Panc1 (cell line): ENCODE results near the gene KLF16. TPM values are rescaled to one million over a fixed set of nuclear protein-coding genes. Genes with fewer than 3 reads are reported as not detected.

Source experiments
- ATAC-seq: fragments of 200-7000 bp; cut with Tn5 transposase; 2 replicates; pipeline ENCODE4 v1.9.1; 2020; ENCODE audit warnings: mild to moderate bottlenecking, moderate library complexity
- BruUV-seq: library from RNA; stranded (reverse); fragments of 400-500 nt; replicated peaks from 2 replicates; lab custom pipeline; 2021; lab: Mats Ljungman, UMichigan
- CTCF ChIA-PET: fragments of 300-600 bp; sonication (Branson Sonifier 250); formaldehyde crosslinking; loops from one replicate; lab custom pipeline; 2022; ENCODE audit warnings: antibody characterized with exemption; lab: Charles Lee
- POLR2A ChIA-PET: fragments of 300-600 bp; sonication (Branson Sonifier 250); formaldehyde crosslinking; loops from one replicate; lab custom pipeline; 2022; ENCODE audit warnings: antibody characterized with exemption; lab: Charles Lee
- DNase-seq: peaks from one replicate; pipeline ENCODE4 v3.0.0-alpha.2; 2010; ENCODE audit warnings: low read depth, low spot score
- H3K27ac ChIP-seq: 2 replicates; pipeline ENCODE4 v1.5.1; 2011; ENCODE audit warnings: mild to moderate bottlenecking, low read length, inconsistent platforms
- H3K27me3 ChIP-seq: fragments of 200-500 bp; sonication (Bioruptor generic); 2 replicates; pipeline ENCODE4 v1.6.0; 2014; ENCODE audit warnings: low read length, inconsistent platforms; ENCODE audit not compliant: control insufficient read depth, insufficient read depth
- H3K36me3 ChIP-seq: fragments of 200-500 bp; sonication (Bioruptor generic); 2 replicates; pipeline ENCODE4 v1.5.1; 2014; ENCODE audit warnings: inconsistent platforms, mild to moderate bottlenecking, low read length, moderate library complexity; ENCODE audit not compliant: control insufficient read depth, insufficient read depth
- H3K4me1 ChIP-seq: 2 replicates; pipeline ENCODE4 v1.5.1; 2011; ENCODE audit warnings: inconsistent platforms, mild to moderate bottlenecking, low read length, moderate library complexity; ENCODE audit not compliant: control insufficient read depth, insufficient read depth
- H3K4me3 ChIP-seq, 2 experiments: 2 replicates each; pipeline ENCODE4 v1.5.1; 2011 to 2012; ENCODE audit warnings: low read depth in 2 of 2, low read length in 2 of 2, mild to moderate bottlenecking in 2 of 2, inconsistent platforms in 1 of 2, moderate library complexity in 1 of 2
- H3K9me3 ChIP-seq: fragments of 200-500 bp; sonication (Bioruptor generic); 2 replicates; pipeline ENCODE4 v1.5.1; 2014; ENCODE audit warnings: low read depth, mild to moderate bottlenecking, inconsistent platforms, low read length, moderate library complexity; ENCODE audit not compliant: control insufficient read depth, insufficient read depth
- POLR2AphosphoS5 ChIP-seq: IDR thresholded peaks from 2 replicates; pipeline ENCODE4 v1.6.1; 2012; ENCODE audit warnings: mild to moderate bottlenecking, low read depth, low read length, moderate library complexity
- SIN3A ChIP-seq: IDR thresholded peaks from 2 replicates; pipeline ENCODE4 v1.6.1; 2012; ENCODE audit warnings: low read depth, mild to moderate bottlenecking, low read length, moderate library complexity, borderline replicate concordance; ENCODE audit not compliant: insufficient read depth
- TCF7L2 ChIP-seq: IDR thresholded peaks from 2 replicates; pipeline ENCODE4 v1.6.1; 2011; ENCODE audit warnings: mild to moderate bottlenecking, low read depth, low read length, inconsistent platforms
- in situ Hi-C: cut with HindIII; loops from 2 replicates; pipeline ENCODE4 v1.10.0; 2016; ENCODE audit warnings: low sequenced_read_pairs, low pct_unique_long_range_greater_than_20kb
- intact Hi-C: fragments of 100-400 bp; cut with micrococcal nuclease; formaldehyde crosslinking; loops from one replicate; pipeline ENCODE4 v1.10.0; 2022; ENCODE audit not compliant: unreplicated experiment
- total RNA-seq: library from RNA; stranded (reverse); gene quantifications from one replicate; pipeline ENCODE4 v1.2.1, GENCODE V29; 2021; ENCODE audit not compliant: unreplicated experiment
- TF ChIP-seq, protein P1 (sequence below), 2 experiments: IDR thresholded peaks; 2 replicates each; pipeline ENCODE4 v1.6.1; 2011 to 2012; ENCODE audit warnings: low read depth in 2 of 2, control low read depth in 1 of 2, low read length in 1 of 2, mild to moderate bottlenecking in 1 of 2, moderate library complexity in 1 of 2; ENCODE audit not compliant: insufficient read depth in 1 of 2
- TF ChIP-seq, protein P2 (sequence below): fragments of 450-650 bp; IDR thresholded peaks from 2 replicates; pipeline ENCODE4 v1.5.1; 2017; ENCODE audit warnings: mild to moderate bottlenecking

The KLF16 gene
- total RNA-seq, 1 experiment from 2014 or later: 79.3 TPM

GRCh38 chr19:1809678-1810077 is 53.7 kb downstream of the KLF16 start:
- ChIA-PET POLR2A (no interaction called here), CTCF (no interaction called here)
- H3K4me1 ChIP-seq: peaks cover 12% of the 10 kb centered on the region; the same call in 1 of the 2 replicates
- no TSS peak for BruUV-seq
- no peak overlapping the region; the same call in 1 of the 2 replicates for H3K27ac ChIP-seq
- ATAC-seq (no peak), DNase-seq (no peak)
- H3K27me3 ChIP-seq: no peaks in the 10 kb centered on the region
- no peak overlapping the region for H3K4me3 ChIP-seq
- intact Hi-C loops: no loop called here
- no peak for TF ChIP-seq TCF7L2
- TF ChIP-seq POLR2AphosphoS5: no peak
- TF ChIP-seq SIN3A: no peak
- TF ChIP-seq, protein P1, sequence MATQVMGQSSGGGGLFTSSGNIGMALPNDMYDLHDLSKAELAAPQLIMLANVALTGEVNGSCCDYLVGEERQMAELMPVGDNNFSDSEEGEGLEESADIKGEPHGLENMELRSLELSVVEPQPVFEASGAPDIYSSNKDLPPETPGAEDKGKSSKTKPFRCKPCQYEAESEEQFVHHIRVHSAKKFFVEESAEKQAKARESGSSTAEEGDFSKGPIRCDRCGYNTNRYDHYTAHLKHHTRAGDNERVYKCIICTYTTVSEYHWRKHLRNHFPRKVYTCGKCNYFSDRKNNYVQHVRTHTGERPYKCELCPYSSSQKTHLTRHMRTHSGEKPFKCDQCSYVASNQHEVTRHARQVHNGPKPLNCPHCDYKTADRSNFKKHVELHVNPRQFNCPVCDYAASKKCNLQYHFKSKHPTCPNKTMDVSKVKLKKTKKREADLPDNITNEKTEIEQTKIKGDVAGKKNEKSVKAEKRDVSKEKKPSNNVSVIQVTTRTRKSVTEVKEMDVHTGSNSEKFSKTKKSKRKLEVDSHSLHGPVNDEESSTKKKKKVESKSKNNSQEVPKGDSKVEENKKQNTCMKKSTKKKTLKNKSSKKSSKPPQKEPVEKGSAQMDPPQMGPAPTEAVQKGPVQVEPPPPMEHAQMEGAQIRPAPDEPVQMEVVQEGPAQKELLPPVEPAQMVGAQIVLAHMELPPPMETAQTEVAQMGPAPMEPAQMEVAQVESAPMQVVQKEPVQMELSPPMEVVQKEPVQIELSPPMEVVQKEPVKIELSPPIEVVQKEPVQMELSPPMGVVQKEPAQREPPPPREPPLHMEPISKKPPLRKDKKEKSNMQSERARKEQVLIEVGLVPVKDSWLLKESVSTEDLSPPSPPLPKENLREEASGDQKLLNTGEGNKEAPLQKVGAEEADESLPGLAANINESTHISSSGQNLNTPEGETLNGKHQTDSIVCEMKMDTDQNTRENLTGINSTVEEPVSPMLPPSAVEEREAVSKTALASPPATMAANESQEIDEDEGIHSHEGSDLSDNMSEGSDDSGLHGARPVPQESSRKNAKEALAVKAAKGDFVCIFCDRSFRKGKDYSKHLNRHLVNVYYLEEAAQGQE (IDR thresholded peaks at IDR 0.05; ENCODE audit: insufficient read depth in 1 of 2, low read depth in 2 of 2, low read length in 1 of 2): no peak
- TF ChIP-seq, protein P2, sequence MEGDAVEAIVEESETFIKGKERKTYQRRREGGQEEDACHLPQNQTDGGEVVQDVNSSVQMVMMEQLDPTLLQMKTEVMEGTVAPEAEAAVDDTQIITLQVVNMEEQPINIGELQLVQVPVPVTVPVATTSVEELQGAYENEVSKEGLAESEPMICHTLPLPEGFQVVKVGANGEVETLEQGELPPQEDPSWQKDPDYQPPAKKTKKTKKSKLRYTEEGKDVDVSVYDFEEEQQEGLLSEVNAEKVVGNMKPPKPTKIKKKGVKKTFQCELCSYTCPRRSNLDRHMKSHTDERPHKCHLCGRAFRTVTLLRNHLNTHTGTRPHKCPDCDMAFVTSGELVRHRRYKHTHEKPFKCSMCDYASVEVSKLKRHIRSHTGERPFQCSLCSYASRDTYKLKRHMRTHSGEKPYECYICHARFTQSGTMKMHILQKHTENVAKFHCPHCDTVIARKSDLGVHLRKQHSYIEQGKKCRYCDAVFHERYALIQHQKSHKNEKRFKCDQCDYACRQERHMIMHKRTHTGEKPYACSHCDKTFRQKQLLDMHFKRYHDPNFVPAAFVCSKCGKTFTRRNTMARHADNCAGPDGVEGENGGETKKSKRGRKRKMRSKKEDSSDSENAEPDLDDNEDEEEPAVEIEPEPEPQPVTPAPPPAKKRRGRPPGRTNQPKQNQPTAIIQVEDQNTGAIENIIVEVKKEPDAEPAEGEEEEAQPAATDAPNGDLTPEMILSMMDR: no peak
- no peaks in the 10 kb centered on the region for H3K9me3 ChIP-seq
- in situ Hi-C loops: no loop called here
- no peaks in the 10 kb centered on the region for H3K36me3 ChIP-seq

DNA sequence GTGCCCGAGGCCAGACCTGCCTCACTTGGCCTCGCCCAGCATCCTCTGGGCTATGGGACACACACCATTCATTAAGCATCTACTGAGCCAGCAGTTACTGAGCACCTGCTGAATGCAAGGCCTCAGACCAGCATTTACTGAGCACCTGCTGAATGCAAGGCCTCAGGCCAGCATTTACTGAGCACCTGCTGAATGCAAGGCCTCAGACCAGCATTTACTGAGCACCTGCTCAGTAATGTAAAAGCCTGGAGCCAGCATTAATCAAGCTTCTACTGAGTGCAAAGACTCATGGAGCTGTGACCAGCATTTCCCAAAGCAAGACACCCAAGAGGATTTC is 55.0 kb downstream of the KLF16 start:
- in situ Hi-C loops (no loop called here), intact Hi-C loops (no loop called here)
- TF ChIP-seq, protein P2: no peak
- ChIA-PET POLR2A (no interaction called here), CTCF (interaction anchor here (0.6 kb wide), 1 partner anchor 18 kb away, joined by 13 read pairs; no protein-coding TSS in a partner anchor)
- DNase-seq (no peak), ATAC-seq (no peak)
- Histone ChIP-seq H3K27ac (no peak overlapping the region), H3K4me1 (peaks cover 5% of the 10 kb centered on the region; the same call in 1 of the 2 replicates), H3K27me3 (no peaks in the 10 kb centered on the region), H3K36me3 (no peaks in the 10 kb centered on the region), H3K4me3 (no peak overlapping the region), H3K9me3 (no peaks in the 10 kb centered on the region)
- BruUV-seq: no TSS peak
